C4-2B (cell line): ENCODE measurements around the gene C17orf78.

Experiments used
- H3K27ac ChIP-seq: fragments of 450-650 bp; 2 replicates; pipeline ENCODE4 v1.5.1; 2017
- CTCF ChIP-seq: fragments of 450-650 bp; conservative IDR thresholded peaks from 2 replicates; pipeline ENCODE4 v1.5.1; 2017; ENCODE audit warnings: mild to moderate bottlenecking
- ZFX ChIP-seq: fragments of 450-650 bp; IDR thresholded peaks from 2 replicates; pipeline ENCODE4 v1.6.1; 2017

The C17orf78 gene

DNA sequence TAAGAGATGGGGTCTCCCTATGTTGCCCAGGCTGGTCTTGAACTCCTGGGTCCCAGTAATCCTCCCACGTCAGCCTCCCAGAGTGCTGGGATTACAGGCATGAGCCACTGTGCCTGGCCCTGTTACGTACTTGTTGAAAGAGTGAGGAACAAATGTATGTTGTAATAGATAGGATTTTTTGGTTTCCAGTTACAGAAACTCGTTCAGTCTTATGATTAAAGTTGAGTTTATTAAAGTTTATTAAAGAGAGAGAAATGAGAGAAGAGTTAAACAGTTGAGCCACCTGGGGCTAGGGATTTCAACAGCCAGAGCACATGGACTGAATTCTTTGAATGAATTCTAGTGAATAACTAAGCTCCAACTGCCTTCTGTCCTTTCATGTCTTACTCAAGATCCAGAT is 34.6 kb downstream of the C17orf78 start:
- no peak for TF ChIP-seq ZFX
- TF ChIP-seq CTCF, result no peak
- H3K27ac ChIP-seq, result no peak overlapping the region

DNA sequence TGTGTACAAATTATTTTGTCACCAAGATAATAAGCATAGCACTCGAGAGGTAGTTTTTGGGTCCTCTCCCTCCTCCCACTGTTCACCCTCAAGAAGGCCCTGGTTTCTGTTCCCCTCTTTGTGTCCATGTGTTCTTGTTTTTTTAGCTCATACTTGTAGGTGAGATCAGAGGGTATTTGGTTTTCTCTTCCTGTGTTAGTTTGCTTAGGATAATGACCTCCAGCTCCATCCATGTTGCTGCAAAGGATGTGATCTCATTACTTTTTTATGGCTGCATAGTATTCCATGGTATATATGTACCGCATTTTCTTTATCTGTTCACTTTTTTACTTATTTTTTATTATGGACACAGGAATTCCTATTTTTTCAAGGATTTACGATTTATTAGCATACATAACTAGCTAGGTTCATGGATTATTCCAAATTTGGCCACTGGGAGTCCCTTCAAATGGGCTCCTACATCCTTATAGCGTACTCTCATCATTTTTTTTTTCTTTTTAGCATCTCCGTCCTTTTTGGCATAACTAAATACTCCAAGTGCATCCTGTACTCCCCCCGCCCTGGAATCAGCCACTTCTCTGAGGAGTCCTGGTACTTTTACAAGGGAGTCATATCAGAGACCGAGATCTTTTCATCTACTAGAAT is 38.2 kb downstream of the C17orf78 start:
- TF ChIP-seq ZFX, result no peak
- TF ChIP-seq CTCF, result peak; percentile 59

DNA sequence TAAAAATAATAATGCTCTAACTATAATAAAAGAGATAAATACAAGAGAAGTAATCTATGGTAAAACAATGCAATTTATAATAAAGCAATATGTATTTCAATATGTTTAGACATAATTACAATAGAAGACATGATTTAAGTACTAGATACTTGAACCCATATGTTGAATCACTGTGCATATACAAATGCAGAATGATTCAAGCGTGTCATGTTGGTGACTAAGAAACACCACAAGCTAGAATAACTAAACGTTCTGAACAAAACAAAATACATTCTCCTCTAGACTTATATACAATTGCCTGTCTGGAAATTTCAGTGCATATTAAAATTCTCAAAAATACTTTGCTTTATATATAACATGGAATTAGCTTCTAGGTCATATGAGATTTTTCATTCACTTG is 42.1 kb downstream of the C17orf78 start:
- no peak overlapping the region for H3K27ac ChIP-seq

More for the DNA sequence above, 38.2 kb downstream of the C17orf78 start:
- H3K27ac ChIP-seq, result no peak overlapping the region

GRCh38 chr17:37422971-37423625 is 47.3 kb downstream of the C17orf78 start:
- TF ChIP-seq CTCF, result no peak
- no peak for TF ChIP-seq ZFX
- H3K27ac ChIP-seq, result no peak overlapping the region

More for the DNA sequence above, 42.1 kb downstream of the C17orf78 start:
- TF ChIP-seq CTCF, result no peak
- TF ChIP-seq ZFX, result no peak

GRCh38 chr17:37425268-37425667 is 49.5 kb downstream of the C17orf78 start:
- no peak for TF ChIP-seq ZFX
- TF ChIP-seq CTCF, result no peak
- no peak overlapping the region for H3K27ac ChIP-seq

GRCh38 chr17:37429039-37429438 is 53.3 kb downstream of the C17orf78 start:
- no peak overlapping the region for H3K27ac ChIP-seq
- TF ChIP-seq CTCF (no peak), ZFX (no peak)

- TF ChIP-seq CTCF, result no peak
- TF ChIP-seq ZFX, result no peak
- no peak overlapping the region for H3K27ac ChIP-seq
Measured at GRCh38 chr17:37429453-37429852, 53.7 kb downstream of the C17orf78 start.
